ENCODE measurements around the gene ZBTB7C. TPM values are rescaled to one million over a fixed set of nuclear protein-coding genes. Genes with fewer than 3 reads are reported as not detected.

ZBTB7C gene
- polyA plus RNA-seq, 1 donor (not counting 4 experiments of a cell fraction or from before 2014, with no cell fraction given), result 0.58 TPM

DNA sequence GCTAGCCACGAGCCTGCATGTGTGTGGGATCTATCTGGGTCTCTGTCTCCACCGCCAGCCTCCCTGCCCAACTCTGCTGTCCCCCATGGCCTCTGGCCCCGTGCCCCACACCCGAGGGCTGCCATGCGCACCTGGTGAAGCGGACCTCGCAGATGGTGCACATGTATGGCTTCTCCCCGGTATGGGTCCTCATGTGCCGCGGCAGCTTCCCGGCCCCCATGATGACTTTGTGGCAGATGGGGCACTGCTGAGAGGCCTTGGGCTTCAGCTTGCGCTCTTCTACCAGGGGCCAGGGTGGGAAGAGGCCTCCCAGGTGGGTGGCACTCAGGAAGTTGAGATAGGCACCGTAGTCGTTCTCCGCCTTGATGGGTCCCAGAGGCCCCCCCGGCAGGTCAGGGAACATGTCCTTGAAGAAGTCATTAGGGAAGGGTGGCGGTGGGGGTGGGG lies 369.4 kb downstream of the ZBTB7C start:
- FAIRE-seq (no peak), DNase-seq (ENCODE audit: low read depth, low spot score) (no peak)
- no peak for TF ChIP-seq EZH2 (IDR thresholded peaks at IDR 0.05; ENCODE audit: low read length)
- TF ChIP-seq, protein P1, sequence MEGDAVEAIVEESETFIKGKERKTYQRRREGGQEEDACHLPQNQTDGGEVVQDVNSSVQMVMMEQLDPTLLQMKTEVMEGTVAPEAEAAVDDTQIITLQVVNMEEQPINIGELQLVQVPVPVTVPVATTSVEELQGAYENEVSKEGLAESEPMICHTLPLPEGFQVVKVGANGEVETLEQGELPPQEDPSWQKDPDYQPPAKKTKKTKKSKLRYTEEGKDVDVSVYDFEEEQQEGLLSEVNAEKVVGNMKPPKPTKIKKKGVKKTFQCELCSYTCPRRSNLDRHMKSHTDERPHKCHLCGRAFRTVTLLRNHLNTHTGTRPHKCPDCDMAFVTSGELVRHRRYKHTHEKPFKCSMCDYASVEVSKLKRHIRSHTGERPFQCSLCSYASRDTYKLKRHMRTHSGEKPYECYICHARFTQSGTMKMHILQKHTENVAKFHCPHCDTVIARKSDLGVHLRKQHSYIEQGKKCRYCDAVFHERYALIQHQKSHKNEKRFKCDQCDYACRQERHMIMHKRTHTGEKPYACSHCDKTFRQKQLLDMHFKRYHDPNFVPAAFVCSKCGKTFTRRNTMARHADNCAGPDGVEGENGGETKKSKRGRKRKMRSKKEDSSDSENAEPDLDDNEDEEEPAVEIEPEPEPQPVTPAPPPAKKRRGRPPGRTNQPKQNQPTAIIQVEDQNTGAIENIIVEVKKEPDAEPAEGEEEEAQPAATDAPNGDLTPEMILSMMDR (optimal IDR thresholded peaks at IDR 0.05 in 1 of 3, IDR thresholded peaks at IDR 0.05 in 1 of 3, conservative IDR thresholded peaks at IDR 0.05 in 1 of 3; ENCODE audit: extremely low read depth in 1 of 3, insufficient read depth in 2 of 3, low read length in 3 of 3), result no peak
- H3K36me3 ChIP-seq (ENCODE audit: control insufficient read depth in 2 of 2, extremely low read depth in 1 of 2, insufficient read depth in 2 of 2, low read length in 2 of 2), result no peaks in the 10 kb centered on the region
- no peaks in the 10 kb centered on the region for H3K4me1 ChIP-seq (ENCODE audit: control insufficient read depth, extremely low read depth, insufficient read depth, low read length)
- H2AFZ ChIP-seq (ENCODE audit: control insufficient read depth, low read length), result no peak overlapping the region
- H3K9ac ChIP-seq (ENCODE audit: control insufficient read depth, extremely low read depth, insufficient read depth, low read length), result no peak overlapping the region
- H4K20me1 ChIP-seq (ENCODE audit: control insufficient read depth, extremely low read depth, insufficient read depth, low read length), result no peaks in the 10 kb centered on the region
- H3K79me2 ChIP-seq (ENCODE audit: control insufficient read depth, insufficient read depth, low read length), result no peaks in the 10 kb centered on the region
- dilution Hi-C loops (cut with MboI; ENCODE audit: extremely low pct_ligation_motif_present, low sequenced_read_pairs), result no loop called here
- peaks cover 5% of the 10 kb centered on the region for H3K27me3 ChIP-seq (ENCODE audit: control insufficient read depth, extremely low read depth, insufficient read depth, low read length)
- H3K9me1 ChIP-seq (ENCODE audit: control insufficient read depth, extremely low read depth, insufficient read depth, low read length), result no peaks in the 10 kb centered on the region
- H3K27ac ChIP-seq (ENCODE audit: control insufficient read depth, insufficient read depth, low read length), result no peak overlapping the region
- no peak overlapping the region for H3K4me3 ChIP-seq (ENCODE audit: control insufficient read depth in 2 of 3, extremely low read depth in 1 of 3, insufficient read depth in 2 of 3, low read depth in 1 of 3, low read length in 3 of 3)
- no peaks in the 10 kb centered on the region for H3K9me3 ChIP-seq (ENCODE audit: control insufficient read depth, low read depth, low read length)
- no peak overlapping the region for H3K4me2 ChIP-seq (ENCODE audit: control insufficient read depth, extremely low read depth, insufficient read depth, low read depth, low read length)

DNA sequence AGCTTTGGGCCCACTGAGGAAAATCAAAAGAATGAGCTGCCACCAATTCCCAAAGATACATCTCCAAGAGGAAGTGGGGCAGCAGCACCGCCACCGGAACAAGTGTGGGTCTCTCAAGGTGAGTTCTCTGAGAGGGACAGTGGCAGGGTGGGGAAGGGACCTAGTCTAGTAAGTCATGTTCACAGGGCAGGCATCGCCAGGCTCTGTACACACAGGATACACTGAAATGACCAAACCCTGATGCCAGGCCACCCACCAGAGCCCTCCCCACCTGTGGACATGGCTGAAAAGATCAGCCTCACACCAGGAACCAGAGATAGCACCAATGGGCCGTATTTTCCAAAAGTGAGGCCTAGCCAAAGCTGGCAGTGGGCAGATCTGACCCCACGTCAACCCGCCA lies 370.5 kb downstream of the ZBTB7C start:
- Histone ChIP-seq H3K27ac (ENCODE audit: control insufficient read depth, insufficient read depth, low read length) (no peak overlapping the region), H4K20me1 (ENCODE audit: control insufficient read depth, extremely low read depth, insufficient read depth, low read length) (no peaks in the 10 kb centered on the region), H3K4me2 (ENCODE audit: control insufficient read depth, extremely low read depth, insufficient read depth, low read depth, low read length) (no peak overlapping the region), H3K4me3 (ENCODE audit: control insufficient read depth in 2 of 3, extremely low read depth in 1 of 3, insufficient read depth in 2 of 3, low read depth in 1 of 3, low read length in 3 of 3) (no peak overlapping the region), H3K9me1 (ENCODE audit: control insufficient read depth, extremely low read depth, insufficient read depth, low read length) (no peaks in the 10 kb centered on the region), H3K36me3 (ENCODE audit: control insufficient read depth in 2 of 2, extremely low read depth in 1 of 2, insufficient read depth in 2 of 2, low read length in 2 of 2) (no peaks in the 10 kb centered on the region), H3K4me1 (ENCODE audit: control insufficient read depth, extremely low read depth, insufficient read depth, low read length) (peaks cover 1% of the 10 kb centered on the region), H3K79me2 (ENCODE audit: control insufficient read depth, insufficient read depth, low read length) (no peaks in the 10 kb centered on the region), H3K9ac (ENCODE audit: control insufficient read depth, extremely low read depth, insufficient read depth, low read length) (no peak overlapping the region), H3K27me3 (ENCODE audit: control insufficient read depth, extremely low read depth, insufficient read depth, low read length) (no peaks in the 10 kb centered on the region), H2AFZ (ENCODE audit: control insufficient read depth, low read length) (no peak overlapping the region), H3K9me3 (ENCODE audit: control insufficient read depth, low read depth, low read length) (no peaks in the 10 kb centered on the region)
- DNase-seq (ENCODE audit: low read depth, low spot score) (no peak), FAIRE-seq (no peak)
- dilution Hi-C loops (cut with MboI; ENCODE audit: extremely low pct_ligation_motif_present, low sequenced_read_pairs), result no loop called here
- TF ChIP-seq, protein P1 (optimal IDR thresholded peaks at IDR 0.05 in 1 of 3, IDR thresholded peaks at IDR 0.05 in 1 of 3, conservative IDR thresholded peaks at IDR 0.05 in 1 of 3; ENCODE audit: extremely low read depth in 1 of 3, insufficient read depth in 2 of 3, low read length in 3 of 3), result no peak
- no peak for TF ChIP-seq EZH2 (IDR thresholded peaks at IDR 0.05; ENCODE audit: low read length)
